ENCODE data around the gene C17orf100. TPM values are rescaled to one million over a fixed set of nuclear protein-coding genes. Genes with fewer than 3 reads are reported as not detected.
"Not testable (repeated sequence)": the region's sequence is repeated elsewhere in the genome, so short reads cannot be mapped to it uniquely, and the experiment has no call there.

C17orf100 gene
- total and polyA plus RNA-seq, 9 donors, result 0.98 to 4.1 (median 3.6) TPM

DNA sequence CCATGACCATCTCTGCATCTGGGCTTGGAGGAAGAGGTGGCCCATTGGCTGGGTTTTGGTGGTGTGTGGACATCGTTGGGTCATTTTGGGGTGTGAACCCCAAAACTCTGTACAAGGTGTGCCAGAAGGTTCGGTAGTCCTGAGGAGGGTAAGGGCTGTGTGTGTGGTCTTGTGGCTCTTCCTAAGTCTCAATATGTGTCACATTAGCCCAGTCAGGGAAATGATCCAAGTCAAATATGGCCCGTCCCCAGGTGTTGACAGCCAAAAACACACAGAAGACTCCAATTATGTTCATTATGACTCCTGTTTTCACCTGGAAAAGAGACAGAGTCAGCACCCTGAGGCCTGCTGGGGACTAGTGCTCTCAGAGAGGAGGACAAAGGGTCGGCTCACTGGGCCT, 34.5 kb downstream of the C17orf100 start:
- WGBS (ENCODE audit: insufficient coverage), result 78% methylated on average over 2 of the region's 4 CpGs
- DNase-seq, result no peak
- Histone ChIP-seq H3K27me3 (ENCODE audit: control insufficient read depth, insufficient read depth, low read length) (peaks cover 7% of the 10 kb centered on the region), H3K4me1 (ENCODE audit: control insufficient read depth, insufficient read depth, low read length) (no peaks in the 10 kb centered on the region), H3K36me3 (ENCODE audit: control insufficient read depth, insufficient read depth, low read length) (no peaks in the 10 kb centered on the region), H3K27ac (ENCODE audit: low read length) (no peak overlapping the region), H3K4me3 (ENCODE audit: low read length) (no peak overlapping the region), H3K9me3 (replicated peaks; ENCODE audit: control insufficient read depth, low read depth, low read length) (no peaks in the 10 kb centered on the region)

GRCh38 chr17:6688944-6689343, 37.4 kb downstream of the C17orf100 start:
- 85% methylated on average over 9 of the region's 9 CpGs for WGBS (ENCODE audit: insufficient coverage)

DNA sequence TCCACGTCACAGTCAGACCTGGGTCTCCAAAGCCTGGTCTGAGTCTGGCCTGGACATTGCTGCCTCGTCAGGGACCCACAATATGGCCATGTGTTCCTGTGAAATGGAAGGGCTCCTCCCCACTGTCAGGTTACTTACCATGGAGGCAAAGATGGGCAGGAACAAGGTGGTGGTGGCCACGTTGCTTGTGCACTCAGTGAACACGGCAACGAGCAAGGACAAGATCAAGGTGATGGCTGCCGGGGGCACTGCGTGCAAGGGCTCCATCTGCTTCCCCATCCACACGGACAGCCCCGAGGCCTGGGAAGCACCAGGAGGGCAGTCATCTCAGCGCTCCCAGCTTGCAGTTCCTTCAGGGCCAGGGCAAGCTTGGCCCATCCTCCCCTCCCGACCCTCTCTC, 39.1 kb downstream of the C17orf100 start:
- H3K36me3 ChIP-seq (ENCODE audit: control insufficient read depth, insufficient read depth, low read length), result no peaks in the 10 kb centered on the region
- WGBS (ENCODE audit: insufficient coverage), result 76% methylated on average over 9 of the region's 11 CpGs
- DNase-seq, result no peak
- H3K27ac ChIP-seq (ENCODE audit: low read length), result no peak overlapping the region
- H3K9me3 ChIP-seq (replicated peaks; ENCODE audit: control insufficient read depth, low read depth, low read length), result no peaks in the 10 kb centered on the region
- H3K4me1 ChIP-seq (ENCODE audit: control insufficient read depth, insufficient read depth, low read length), result no peaks in the 10 kb centered on the region
- H3K4me3 ChIP-seq (ENCODE audit: low read length), result no peak overlapping the region
- peaks cover 10% of the 10 kb centered on the region for H3K27me3 ChIP-seq (ENCODE audit: control insufficient read depth, insufficient read depth, low read length)

More at GRCh38 chr17:6688944-6689343, 37.4 kb downstream of the C17orf100 start:
- no peaks in the 10 kb centered on the region for H3K4me1 ChIP-seq (ENCODE audit: control insufficient read depth, insufficient read depth, low read length)
- H3K9me3 ChIP-seq (replicated peaks; ENCODE audit: control insufficient read depth, low read depth, low read length), result no peaks in the 10 kb centered on the region
- peaks cover 10% of the 10 kb centered on the region for H3K27me3 ChIP-seq (ENCODE audit: control insufficient read depth, insufficient read depth, low read length)
- no peak overlapping the region for H3K4me3 ChIP-seq (ENCODE audit: low read length)
- no peak overlapping the region for H3K27ac ChIP-seq (ENCODE audit: low read length)
- no peaks in the 10 kb centered on the region for H3K36me3 ChIP-seq (ENCODE audit: control insufficient read depth, insufficient read depth, low read length)
- no peak for DNase-seq

DNA sequence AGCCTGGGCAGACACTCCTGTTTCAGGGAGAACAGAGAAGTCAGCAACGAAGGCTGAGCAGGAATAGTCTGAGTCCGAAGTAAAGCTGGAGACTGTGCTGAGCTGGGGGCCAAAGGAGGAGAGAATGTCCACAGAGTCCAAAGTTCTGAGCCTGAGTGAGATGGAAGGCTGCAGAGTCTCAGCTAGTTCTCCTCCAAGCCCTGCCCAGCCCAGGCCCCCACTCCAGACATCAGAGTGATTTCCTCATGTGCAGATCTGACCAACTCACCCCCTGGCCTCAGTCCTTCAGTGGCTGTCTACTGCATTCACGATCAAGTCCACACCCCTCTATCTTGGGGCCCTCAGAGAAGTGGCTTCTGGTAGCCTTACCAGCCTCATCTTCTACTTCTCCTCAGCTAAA, 40.0 kb downstream of the C17orf100 start:
- WGBS (ENCODE audit: insufficient coverage), result 79% methylated on average over 3 of the region's 3 CpGs
- DNase-seq, result no peak
- H3K27me3 ChIP-seq (ENCODE audit: control insufficient read depth, insufficient read depth, low read length), result peaks cover 10% of the 10 kb centered on the region
- no peak overlapping the region for H3K27ac ChIP-seq (ENCODE audit: low read length)
- H3K4me3 ChIP-seq (ENCODE audit: low read length), result no peak overlapping the region
- no peaks in the 10 kb centered on the region for H3K36me3 ChIP-seq (ENCODE audit: control insufficient read depth, insufficient read depth, low read length)
- H3K9me3 ChIP-seq (replicated peaks; ENCODE audit: control insufficient read depth, low read depth, low read length), result no peaks in the 10 kb centered on the region
- no peaks in the 10 kb centered on the region for H3K4me1 ChIP-seq (ENCODE audit: control insufficient read depth, insufficient read depth, low read length)

DNA sequence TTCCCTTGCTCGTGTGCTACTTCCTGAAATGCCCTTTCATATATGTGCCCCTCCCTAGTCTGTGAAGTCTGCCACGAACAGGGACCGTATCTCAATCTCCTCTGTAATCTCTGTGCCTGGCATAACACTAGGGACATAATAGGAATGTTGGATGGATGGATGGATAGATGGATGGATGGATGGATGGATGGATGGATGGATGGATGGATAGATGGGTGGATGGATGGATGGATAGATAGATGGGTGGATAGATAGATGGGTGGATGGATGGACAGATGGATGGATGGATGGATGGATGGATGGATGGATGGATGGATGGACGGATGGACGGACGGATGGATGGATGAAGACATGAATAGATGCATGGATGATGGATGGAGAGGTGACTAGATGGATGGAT, 40.4 kb downstream of the C17orf100 start:
- not testable (repeated sequence) for H3K9me3 ChIP-seq (replicated peaks; ENCODE audit: control insufficient read depth, low read depth, low read length); H3K36me3 ChIP-seq (ENCODE audit: control insufficient read depth, insufficient read depth, low read length); H3K4me3 ChIP-seq (ENCODE audit: low read length); H3K27ac ChIP-seq (ENCODE audit: low read length); H3K4me1 ChIP-seq (ENCODE audit: control insufficient read depth, insufficient read depth, low read length); DNase-seq; H3K27me3 ChIP-seq (ENCODE audit: control insufficient read depth, insufficient read depth, low read length)
- WGBS (ENCODE audit: insufficient coverage), result no CpG with 5 or more reads among the region's 6 CpGs

DNA sequence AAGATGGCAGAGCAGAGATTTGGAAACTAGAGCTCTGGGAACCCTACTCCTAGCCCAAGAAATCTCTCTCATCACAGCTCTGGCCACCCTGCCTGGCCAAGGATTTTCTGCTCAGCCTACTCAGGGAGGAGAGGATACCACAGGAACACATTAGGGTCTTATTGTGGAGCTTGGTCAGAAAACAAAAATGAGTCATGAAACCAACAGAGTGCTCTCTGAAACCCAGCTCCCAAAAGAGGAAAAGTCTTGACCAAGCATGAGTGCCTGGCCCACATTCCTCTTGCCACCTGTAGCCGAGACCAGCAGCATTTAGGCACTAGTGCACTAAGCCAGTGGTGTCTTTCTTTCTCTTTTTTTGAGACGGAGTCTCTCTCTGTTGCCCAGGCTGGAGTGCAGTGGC, 43.5 kb downstream of the C17orf100 start:
- no peaks in the 10 kb centered on the region for H3K4me1 ChIP-seq (ENCODE audit: control insufficient read depth, insufficient read depth, low read length)
- H3K27ac ChIP-seq (ENCODE audit: low read length), result no peak overlapping the region
- no peak for DNase-seq
- no peak overlapping the region for H3K4me3 ChIP-seq (ENCODE audit: low read length)
- no peaks in the 10 kb centered on the region for H3K36me3 ChIP-seq (ENCODE audit: control insufficient read depth, insufficient read depth, low read length)
- 100% methylated on average over 1 of the region's 2 CpGs for WGBS (ENCODE audit: insufficient coverage)
- H3K9me3 ChIP-seq (replicated peaks; ENCODE audit: control insufficient read depth, low read depth, low read length), result no peaks in the 10 kb centered on the region
- peaks cover 5% of the 10 kb centered on the region for H3K27me3 ChIP-seq (ENCODE audit: control insufficient read depth, insufficient read depth, low read length)

- H3K36me3 ChIP-seq (ENCODE audit: control insufficient read depth, insufficient read depth, low read length), result no peaks in the 10 kb centered on the region
- WGBS (ENCODE audit: insufficient coverage), result 66% methylated on average over 9 of the region's 13 CpGs
Observed at GRCh38 chr17:6695565-6695964, 44.0 kb downstream of the C17orf100 start.

DNA sequence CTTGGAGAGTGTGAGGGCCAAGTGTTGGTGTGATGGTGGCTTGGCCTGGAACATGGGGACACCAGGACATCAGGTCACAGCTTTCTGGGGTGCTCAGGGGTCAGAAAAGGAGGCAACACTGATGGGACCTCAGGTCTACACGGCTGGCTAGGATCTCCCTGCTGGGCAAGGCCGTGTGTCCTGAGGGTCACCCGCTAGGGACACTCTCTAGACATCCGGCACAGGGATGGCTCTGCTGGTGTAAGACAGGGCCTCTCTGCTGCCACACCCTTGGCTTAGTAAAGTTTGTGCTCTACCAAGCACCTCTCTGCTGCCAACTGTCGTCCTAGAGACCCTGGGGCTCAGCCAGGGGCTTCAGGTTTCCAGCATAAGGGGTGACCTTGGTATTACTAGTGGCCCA, 45.3 kb downstream of the C17orf100 start:
- Histone ChIP-seq H3K9me3 (replicated peaks; ENCODE audit: control insufficient read depth, low read depth, low read length) (no peaks in the 10 kb centered on the region), H3K36me3 (ENCODE audit: control insufficient read depth, insufficient read depth, low read length) (no peaks in the 10 kb centered on the region), H3K27ac (ENCODE audit: low read length) (no peak overlapping the region), H3K4me3 (ENCODE audit: low read length) (no peak overlapping the region), H3K27me3 (ENCODE audit: control insufficient read depth, insufficient read depth, low read length) (peaks cover 3% of the 10 kb centered on the region), H3K4me1 (ENCODE audit: control insufficient read depth, insufficient read depth, low read length) (no peaks in the 10 kb centered on the region)
- 77% methylated on average over 5 of the region's 5 CpGs for WGBS (ENCODE audit: insufficient coverage)
- no peak for DNase-seq

More at GRCh38 chr17:6695565-6695964, 44.0 kb downstream of the C17orf100 start:
- Histone ChIP-seq H3K9me3 (replicated peaks; ENCODE audit: control insufficient read depth, low read depth, low read length) (no peaks in the 10 kb centered on the region), H3K4me3 (ENCODE audit: low read length) (no peak overlapping the region), H3K27ac (ENCODE audit: low read length) (no peak overlapping the region), H3K27me3 (ENCODE audit: control insufficient read depth, insufficient read depth, low read length) (peaks cover 3% of the 10 kb centered on the region), H3K4me1 (ENCODE audit: control insufficient read depth, insufficient read depth, low read length) (no peaks in the 10 kb centered on the region)
- no peak for DNase-seq

DNA sequence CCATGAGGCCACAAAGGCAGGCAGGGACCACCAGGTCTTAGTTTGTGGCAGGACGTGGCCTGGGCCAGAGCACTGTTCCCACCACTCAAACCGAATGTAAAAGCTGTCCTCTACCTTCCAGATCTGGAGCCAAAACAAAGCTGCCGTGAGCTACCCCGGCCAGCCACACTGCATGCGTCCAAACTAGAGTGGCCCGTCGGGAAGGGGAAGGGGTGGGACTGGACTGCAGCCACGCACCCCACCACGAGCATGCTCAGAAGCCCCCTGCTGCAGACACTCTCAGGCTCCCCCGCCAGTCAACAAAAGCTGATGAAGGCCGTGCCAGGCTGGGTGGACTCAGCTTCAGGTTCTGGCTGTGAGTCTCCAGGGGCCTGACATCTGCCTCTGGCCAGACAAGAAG, 46.4 kb downstream of the C17orf100 start:
- peaks cover under 1% of the 10 kb centered on the region for H3K27me3 ChIP-seq (ENCODE audit: control insufficient read depth, insufficient read depth, low read length)
- 73% methylated on average over 11 of the region's 11 CpGs for WGBS (ENCODE audit: insufficient coverage)
- H3K36me3 ChIP-seq (ENCODE audit: control insufficient read depth, insufficient read depth, low read length), result no peaks in the 10 kb centered on the region
- no peak overlapping the region for H3K27ac ChIP-seq (ENCODE audit: low read length)
- no peak overlapping the region for H3K4me3 ChIP-seq (ENCODE audit: low read length)
- no peaks in the 10 kb centered on the region for H3K9me3 ChIP-seq (replicated peaks; ENCODE audit: control insufficient read depth, low read depth, low read length)
- no peaks in the 10 kb centered on the region for H3K4me1 ChIP-seq (ENCODE audit: control insufficient read depth, insufficient read depth, low read length)
- DNase-seq, result no peak

GRCh38 chr17:6699997-6700947, 48.7 kb downstream of the C17orf100 start:
- no peaks in the 10 kb centered on the region for H3K4me1 ChIP-seq (ENCODE audit: control insufficient read depth, insufficient read depth, low read length)
- WGBS (ENCODE audit: insufficient coverage), result 59% methylated on average over 15 of the region's 16 CpGs
- DNase-seq, result no peak
- no peaks in the 10 kb centered on the region for H3K36me3 ChIP-seq (ENCODE audit: control insufficient read depth, insufficient read depth, low read length)
- H3K27me3 ChIP-seq (ENCODE audit: control insufficient read depth, insufficient read depth, low read length), result peaks cover 2% of the 10 kb centered on the region
- no peaks in the 10 kb centered on the region for H3K9me3 ChIP-seq (replicated peaks; ENCODE audit: control insufficient read depth, low read depth, low read length)
- H3K4me3 ChIP-seq (ENCODE audit: low read length), result no peak overlapping the region
- no peak overlapping the region for H3K27ac ChIP-seq (ENCODE audit: low read length)
